GM19463 (cell line): ENCODE data around the gene LCN15.

Experiments
- ATAC-seq: cut with Tn5 transposase; IDR thresholded peaks from one replicate; pipeline ENCODE4 v1.9.1; 2021; ENCODE audit warnings: mild to moderate bottlenecking, moderate library complexity; ENCODE audit not compliant: unreplicated experiment

Gene LCN15

GRCh38 chr9:136741883-136742571 is 22.3 kb downstream of the LCN15 start:
- ATAC-seq: no peak

- ATAC-seq: no peak
Observed at GRCh38 chr9:136740971-136741882, 23.1 kb downstream of the LCN15 start.

- no peak for ATAC-seq
Observed at GRCh38 chr9:136740491-136740890, 23.8 kb downstream of the LCN15 start.

- no peak for ATAC-seq
Observed at GRCh38 chr9:136740069-136740468, 24.2 kb downstream of the LCN15 start.

GRCh38 chr9:136739509-136739908 is 24.8 kb downstream of the LCN15 start:
- ATAC-seq: no peak

GRCh38 chr9:136738960-136739359 is 25.4 kb downstream of the LCN15 start:
- no peak for ATAC-seq

- ATAC-seq: no peak
Observed at GRCh38 chr9:136735812-136736480, 28.4 kb downstream of the LCN15 start.

- ATAC-seq: no peak
Observed at GRCh38 chr9:136734837-136735496, 29.4 kb downstream of the LCN15 start.

GRCh38 chr9:136733611-136734010 is 30.7 kb downstream of the LCN15 start:
- ATAC-seq: no peak

- ATAC-seq: no peak
Observed at GRCh38 chr9:136732444-136733178, 31.7 kb downstream of the LCN15 start.

GRCh38 chr9:136729926-136730325 is 34.4 kb downstream of the LCN15 start:
- no peak for ATAC-seq

GRCh38 chr9:136729144-136729543 is 35.2 kb downstream of the LCN15 start:
- no peak for ATAC-seq

GRCh38 chr9:136728548-136729123 is 35.7 kb downstream of the LCN15 start:
- peak; percentile 9 for ATAC-seq

- ATAC-seq: peak; percentile 63
Observed at GRCh38 chr9:136728080-136728547, 36.2 kb downstream of the LCN15 start.

- no peak for ATAC-seq
Observed at GRCh38 chr9:136726631-136727191, 37.6 kb downstream of the LCN15 start.

GRCh38 chr9:136726118-136726517 is 38.2 kb downstream of the LCN15 start:
- ATAC-seq: no peak

GRCh38 chr9:136725612-136726011 is 38.7 kb downstream of the LCN15 start:
- ATAC-seq: no peak

GRCh38 chr9:136724772-136725171 is 39.5 kb downstream of the LCN15 start:
- no peak for ATAC-seq

GRCh38 chr9:136723989-136724388 is 40.3 kb downstream of the LCN15 start:
- ATAC-seq: no peak
